HT1080 (cell line): ENCODE measurements around the gene TPO. TPM values are rescaled to one million over a fixed set of nuclear protein-coding genes. Genes with fewer than 3 reads are reported as not detected.
"Not testable (repeated sequence)": the region's sequence is repeated elsewhere in the genome, so short reads cannot be mapped to it uniquely, and the experiment has no call there.

ENCODE experiments used
- DNase-seq: peaks from one replicate; pipeline ENCODE4 v3.0.0-alpha.2; 2015; ENCODE audit warnings: low read depth
- total RNA-seq: library from RNA; depleted of rRNA; stranded (reverse); fragments of >200 nt; shearing (Covaris generic); gene quantifications from 2 replicates; pipeline ENCODE4 v1.2.3, GENCODE V29; 2014

TPO gene
- total RNA-seq, 1 experiment from 2014 or later = 0.43 TPM

DNA sequence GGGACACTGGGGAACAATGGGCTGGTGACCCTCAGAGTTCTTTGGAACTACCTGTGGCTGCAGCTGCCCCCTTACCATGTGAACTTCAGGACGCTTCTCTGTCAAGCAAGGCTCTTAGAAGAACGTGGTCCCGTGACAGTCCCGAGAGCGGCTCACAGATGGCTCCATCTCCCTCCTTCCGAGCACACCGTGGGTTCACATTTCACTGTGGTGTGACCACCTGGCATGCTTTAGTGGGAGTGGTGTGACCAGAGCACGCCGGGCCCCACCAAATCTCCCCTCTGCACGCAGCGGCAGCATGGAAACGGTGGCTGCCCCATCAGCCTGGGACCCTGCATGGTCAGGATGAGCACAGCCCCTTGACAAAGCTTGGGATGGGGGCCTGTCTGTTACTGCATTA is 9.7 kb upstream of the TPO start:
- DNase-seq = no peak

DNA sequence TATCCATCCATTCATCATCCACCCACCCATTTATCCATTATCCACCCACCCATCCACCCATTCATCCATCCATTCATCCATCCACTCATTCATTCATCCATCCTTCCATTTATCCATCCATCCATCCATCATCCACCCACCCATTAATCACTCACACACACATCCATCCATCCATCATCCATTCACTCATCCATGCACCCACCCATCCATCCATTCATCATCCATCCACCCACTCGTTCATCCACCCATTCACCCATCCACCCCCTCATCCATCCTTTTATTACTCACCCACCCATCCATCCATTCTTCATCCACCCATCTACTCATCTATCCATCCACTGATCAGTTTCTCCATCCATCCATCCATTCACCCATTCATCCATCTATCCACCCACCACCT is 8.1 kb upstream of the TPO start:
- no peak for DNase-seq

GRCh38 chr2:1405967-1406366 is 7.3 kb upstream of the TPO start:
- DNase-seq = no peak

DNA sequence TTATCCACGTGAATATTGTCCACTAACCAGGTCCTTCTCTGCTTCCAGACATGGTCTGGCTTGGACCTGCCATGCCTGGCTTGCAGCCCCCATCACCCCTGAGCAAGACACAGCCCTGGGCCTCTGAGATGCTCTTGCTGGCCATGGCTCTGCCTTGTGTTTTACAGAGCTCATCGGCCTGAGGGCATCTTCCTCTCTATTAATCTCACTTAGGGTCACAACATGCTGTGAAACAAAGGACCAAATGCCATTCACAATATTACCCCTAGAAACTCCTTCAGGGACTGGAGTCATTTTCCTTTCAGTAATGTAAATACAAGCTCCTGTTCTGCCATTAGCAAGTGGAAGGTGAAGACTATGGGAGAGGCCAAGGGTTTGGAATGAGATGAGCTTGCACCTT is 6.8 kb upstream of the TPO start:
- no peak for DNase-seq

- DNase-seq = no peak
Observed at GRCh38 chr2:1407950-1408675, 5.2 kb upstream of the TPO start.

- DNase-seq = no peak
Observed at GRCh38 chr2:1414121-1414520, 858 bp downstream of the TPO start.

- DNase-seq = not testable (repeated sequence)
Observed at GRCh38 chr2:1414901-1415300, 1.6 kb downstream of the TPO start.

- no peak for DNase-seq
Observed at GRCh38 chr2:1415501-1415900, 2.2 kb downstream of the TPO start.

- no peak for DNase-seq
Observed at GRCh38 chr2:1418566-1418965, 5.3 kb downstream of the TPO start.

DNA sequence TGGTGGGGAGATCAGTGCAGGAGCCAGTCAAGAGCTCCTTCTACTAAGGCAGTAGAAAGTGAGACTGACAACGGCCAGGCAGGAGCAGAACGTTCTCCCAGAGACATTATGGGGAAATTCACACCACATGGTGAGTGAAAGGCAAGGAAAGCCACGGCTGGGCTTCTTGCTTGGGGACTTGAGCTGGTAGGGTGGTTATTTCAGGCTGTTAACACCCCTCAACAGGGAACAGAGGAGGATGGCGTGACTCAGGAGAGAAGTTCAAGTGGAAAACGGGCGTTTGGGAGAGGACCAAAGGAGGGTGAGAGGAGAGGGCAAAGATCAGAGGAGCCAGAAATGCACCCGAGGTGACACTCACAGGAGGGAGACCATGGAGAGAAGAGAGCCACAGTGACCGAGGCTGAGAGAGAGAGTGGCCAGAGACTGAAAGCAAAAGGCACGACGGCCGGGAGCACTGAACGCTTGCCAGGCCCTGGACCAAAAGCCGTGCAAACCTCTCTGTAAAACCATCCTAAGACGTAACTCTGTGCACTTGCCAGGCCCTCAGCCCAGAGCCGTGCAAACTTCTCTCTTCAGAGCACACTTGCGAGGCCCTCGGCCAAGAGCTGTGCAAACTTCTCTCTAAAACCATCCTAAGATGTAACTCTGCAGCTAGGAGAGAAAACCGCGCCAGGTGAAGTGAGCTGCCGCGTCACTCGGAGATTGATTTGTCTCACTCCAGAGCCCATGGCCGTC is 7.7 kb downstream of the TPO start:
- DNase-seq = no peak

DNA sequence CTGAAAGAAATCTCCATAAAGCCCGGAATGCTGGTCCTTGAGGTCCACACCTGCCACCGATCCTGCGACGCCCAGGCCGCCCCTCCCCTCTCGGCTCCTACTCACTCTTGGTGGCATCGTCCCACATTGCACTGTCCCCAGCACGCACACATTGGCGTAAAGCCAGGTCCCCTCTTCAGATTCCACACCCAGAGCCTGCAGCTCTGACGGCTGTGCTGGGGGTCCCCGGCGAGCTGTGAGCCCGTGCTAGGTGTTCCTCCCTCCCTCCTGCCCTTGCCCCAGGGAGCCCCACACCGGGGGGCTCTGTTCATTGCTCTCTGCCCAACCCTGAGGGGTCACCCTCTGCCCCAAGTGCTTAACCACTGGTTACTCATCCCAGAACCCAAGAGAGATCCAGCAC is 8.5 kb downstream of the TPO start:
- no peak for DNase-seq

DNA sequence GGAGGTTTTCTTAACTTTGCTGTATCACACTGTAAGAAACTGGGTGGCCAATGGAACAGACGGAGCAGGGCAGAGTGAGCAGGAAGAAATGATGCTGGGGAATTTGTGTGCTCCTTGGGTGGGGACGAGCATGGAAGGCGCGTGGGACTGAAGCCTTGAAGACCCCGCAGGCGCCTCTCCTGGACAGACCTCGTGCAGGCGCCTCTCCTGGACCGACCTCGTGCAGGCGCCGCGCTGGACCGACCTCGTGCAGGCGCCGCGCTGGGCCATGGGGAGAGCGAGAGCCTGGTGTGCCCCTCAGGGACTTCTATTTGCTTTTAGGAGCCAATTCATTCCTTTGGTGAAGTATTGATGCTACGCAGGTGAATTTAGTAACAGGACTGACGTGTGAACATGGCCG is 8.9 kb downstream of the TPO start:
- no peak for DNase-seq

- DNase-seq = no peak
Observed at GRCh38 chr2:1422716-1423285, 9.5 kb downstream of the TPO start.

- DNase-seq = no peak
Observed at GRCh38 chr2:1427086-1427485, 13.8 kb downstream of the TPO start.

DNA sequence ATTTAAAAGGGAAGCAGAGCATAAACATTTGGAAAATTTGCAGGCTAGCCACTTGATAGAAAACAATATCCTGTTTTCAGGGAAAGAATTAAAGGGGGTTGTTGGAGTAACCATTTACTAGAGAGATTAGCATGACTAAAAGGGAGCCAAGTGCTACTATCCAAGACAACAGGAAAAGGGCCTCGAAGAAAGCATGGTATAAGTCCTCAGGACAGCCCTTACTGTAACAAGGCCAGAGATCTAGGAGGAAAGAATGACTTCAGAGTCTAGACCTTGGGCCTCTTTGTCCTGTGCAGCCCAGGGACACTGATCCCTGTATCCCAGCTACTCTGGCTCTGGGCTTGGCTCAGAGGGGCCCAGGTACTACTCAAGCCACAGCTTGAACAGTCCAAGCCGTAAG is 16.6 kb downstream of the TPO start:
- no peak for DNase-seq

- DNase-seq = no peak
Observed at GRCh38 chr2:1430491-1430890, 17.2 kb downstream of the TPO start.

DNA sequence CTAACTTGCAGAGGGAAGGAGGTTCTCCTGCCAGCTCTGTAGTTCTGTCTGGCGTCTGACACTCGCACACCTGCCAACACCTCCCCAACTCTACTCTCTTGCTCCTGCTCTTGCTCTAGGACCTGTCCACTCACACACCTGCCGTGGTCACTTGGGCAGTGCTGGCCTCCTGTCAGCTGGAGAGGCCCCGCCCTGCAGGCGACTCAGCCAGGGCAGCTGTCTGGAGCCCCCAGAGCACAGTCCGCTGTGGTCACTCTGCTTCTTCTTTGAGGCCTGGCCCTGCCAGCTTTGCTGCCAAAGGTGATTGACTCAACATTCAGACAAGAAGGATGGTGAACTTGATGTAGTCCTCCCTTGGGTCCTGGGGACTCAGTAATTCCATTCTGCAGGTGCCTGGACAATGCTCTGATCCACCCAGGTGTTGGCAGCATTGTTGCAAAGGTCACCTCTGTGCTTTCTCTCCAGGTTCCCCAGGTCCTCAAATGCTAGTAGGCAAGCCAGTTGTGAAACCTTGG is 18.7 kb downstream of the TPO start:
- no peak for DNase-seq

DNA sequence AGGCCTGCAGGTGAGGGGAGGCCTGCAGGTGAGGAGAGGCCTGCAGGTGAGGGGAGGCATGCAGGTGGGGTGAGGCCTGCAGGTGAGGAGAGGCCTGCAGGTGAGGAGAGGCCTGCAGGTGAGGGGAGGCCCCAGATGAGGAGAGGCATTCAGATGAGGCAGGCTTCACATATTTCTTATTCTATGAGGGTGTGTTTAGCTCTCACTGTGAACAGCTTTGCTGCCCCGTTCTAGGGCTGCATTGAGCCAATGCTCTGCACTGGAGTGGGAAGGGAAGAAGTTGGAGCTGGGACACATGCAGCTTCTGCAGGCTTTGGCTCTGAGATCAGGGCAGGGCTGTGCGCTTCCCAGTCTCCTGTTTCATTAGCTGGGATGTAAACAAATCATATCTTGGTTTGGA is 19.5 kb downstream of the TPO start:
- no peak for DNase-seq

DNA sequence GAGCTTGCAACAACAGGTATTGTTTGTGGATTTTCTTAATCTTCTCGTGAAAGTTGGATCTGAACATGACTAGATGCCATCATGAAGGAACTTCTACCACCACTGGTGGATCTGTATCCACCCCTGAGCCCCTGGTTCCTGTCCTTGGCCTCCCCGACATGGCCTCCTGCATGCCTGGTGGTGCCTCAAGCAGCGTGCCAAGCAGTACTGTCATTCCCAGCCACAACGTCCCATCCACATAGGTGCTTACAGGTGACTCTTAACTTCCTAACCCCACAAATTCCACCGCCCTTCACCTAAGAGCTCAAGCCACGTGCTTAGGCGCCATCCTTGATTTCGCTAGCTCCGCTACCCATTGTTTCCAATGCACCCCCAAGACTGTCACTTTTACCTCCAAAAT is 23.1 kb downstream of the TPO start:
- DNase-seq = no peak

DNA sequence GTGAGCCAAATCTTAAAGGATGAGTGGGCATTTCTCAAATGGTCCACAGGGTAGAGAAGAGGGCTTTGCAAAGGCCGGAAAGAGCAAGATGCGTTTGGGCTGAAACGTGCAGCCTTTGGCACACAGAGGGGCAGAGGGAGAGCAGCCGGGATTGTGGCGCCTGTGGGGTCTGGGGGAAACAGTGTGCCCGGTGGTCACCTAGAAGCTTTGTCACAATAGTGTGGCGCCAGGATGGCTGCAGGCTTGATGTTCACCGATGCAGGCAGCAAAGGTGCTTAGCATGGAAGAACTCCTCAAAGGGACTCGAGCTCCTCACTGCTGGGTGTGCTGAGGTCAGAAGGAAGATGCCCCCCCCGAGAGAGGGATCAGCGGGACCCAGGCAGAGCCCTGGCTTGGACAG is 23.8 kb downstream of the TPO start:
- no peak for DNase-seq

- DNase-seq = no peak
Observed at GRCh38 chr2:1437537-1437936, 24.3 kb downstream of the TPO start.

DNA sequence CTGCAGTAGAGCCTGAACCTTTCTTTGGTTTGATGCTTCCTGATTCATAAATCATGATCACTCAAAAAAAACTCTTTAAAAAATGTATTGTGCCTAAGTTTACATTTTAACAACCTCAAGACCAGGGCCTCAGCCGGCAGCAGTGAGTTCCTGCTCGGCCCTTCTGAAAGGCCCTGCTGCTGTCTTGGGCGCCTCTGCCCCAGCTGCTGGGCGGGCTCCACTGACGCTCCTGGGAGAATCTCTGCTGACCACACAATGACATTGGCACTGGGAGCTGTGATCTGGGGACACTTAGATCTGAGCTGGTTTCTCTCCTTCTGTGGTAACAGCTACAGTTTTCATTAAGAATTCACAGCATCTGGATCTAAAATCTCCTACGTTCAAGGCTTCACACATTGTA is 25.7 kb downstream of the TPO start:
- DNase-seq = no peak

- no peak for DNase-seq
Observed at GRCh38 chr2:1440581-1440980, 27.3 kb downstream of the TPO start.
